GM12865 (cell line): ENCODE results near the gene RFX7.

Source experiments
- DNase-seq: peaks from one replicate; pipeline ENCODE4 v3.0.0; 2010; ENCODE audit warnings: low read depth
- H3K4me3 ChIP-seq: 2 replicates; pipeline ENCODE4 v1.5.1; 2011; ENCODE audit warnings: mild to moderate bottlenecking, low read depth, low read length, control low read depth
- CTCF ChIP-seq: IDR thresholded peaks from 2 replicates; pipeline ENCODE4 v1.5.1; 2011; ENCODE audit warnings: low read length, control low read depth, low read depth, inconsistent platforms; ENCODE audit not compliant: insufficient read depth; ENCODE audit errors: missing control alignments

Gene RFX7

GRCh38 chr15:56217341-56217740 lies 26.3 kb downstream of the RFX7 start:
- TF ChIP-seq CTCF = no peak
- no peak for DNase-seq
- H3K4me3 ChIP-seq = no peak overlapping the region

GRCh38 chr15:56215769-56216168 lies 27.9 kb downstream of the RFX7 start:
- TF ChIP-seq CTCF = no peak
- no peak for DNase-seq
- no peak overlapping the region for H3K4me3 ChIP-seq

GRCh38 chr15:56211960-56212550 lies 31.6 kb downstream of the RFX7 start:
- no peak for DNase-seq
- no peak overlapping the region for H3K4me3 ChIP-seq
- no peak for TF ChIP-seq CTCF

GRCh38 chr15:56211064-56211463 lies 32.6 kb downstream of the RFX7 start:
- TF ChIP-seq CTCF = no peak
- no peak overlapping the region for H3K4me3 ChIP-seq
- DNase-seq = no peak

DNA sequence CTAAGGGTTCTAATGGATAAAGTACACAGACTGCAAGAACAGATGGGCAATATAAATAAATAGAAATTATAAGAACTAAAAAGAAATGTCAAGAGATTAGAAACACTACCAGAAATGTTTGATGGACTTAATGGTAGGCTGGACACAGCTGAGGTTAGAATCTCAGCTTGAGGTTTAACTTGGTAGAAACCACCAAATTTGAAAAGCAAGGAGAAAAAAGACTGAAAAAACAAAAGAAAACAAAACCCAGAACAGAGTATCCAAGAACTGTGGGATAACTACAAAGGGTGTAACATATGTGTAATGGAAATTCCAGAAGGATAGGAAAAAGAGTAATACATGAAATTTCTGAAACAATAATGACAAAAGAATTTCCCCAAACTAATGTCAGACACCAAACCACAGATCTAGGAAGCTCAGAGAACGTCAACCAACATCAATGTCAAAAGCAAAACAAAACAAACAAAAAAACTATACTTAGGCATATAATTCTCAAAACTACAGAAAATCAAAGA lies 35.0 kb downstream of the RFX7 start:
- peak; percentile 9 for DNase-seq
- H3K4me3 ChIP-seq = no peak overlapping the region
- TF ChIP-seq CTCF = no peak

DNA sequence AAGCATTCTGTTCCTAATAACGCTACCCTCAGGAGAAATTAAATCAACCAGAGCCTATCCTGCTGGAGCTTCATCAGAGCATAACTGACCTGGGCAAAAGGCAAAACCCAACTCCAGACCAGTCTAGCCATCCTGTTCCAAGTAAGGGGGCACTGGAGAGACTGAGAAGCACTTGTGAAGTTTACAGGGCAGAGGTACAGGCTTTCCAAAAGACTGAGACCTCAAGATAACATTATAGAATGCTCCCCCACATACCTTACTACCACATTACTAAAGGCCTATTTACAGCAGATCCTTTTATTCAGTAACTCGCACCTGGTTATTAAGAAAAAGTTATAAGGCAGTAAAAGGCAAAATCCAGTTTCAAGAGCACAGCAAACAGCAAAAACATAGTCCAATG lies 35.5 kb downstream of the RFX7 start:
- no peak overlapping the region for H3K4me3 ChIP-seq
- DNase-seq = no peak
- TF ChIP-seq CTCF = no peak

GRCh38 chr15:56207711-56208110 lies 36.0 kb downstream of the RFX7 start:
- peak; percentile 65 for DNase-seq
- no peak overlapping the region for H3K4me3 ChIP-seq
- TF ChIP-seq CTCF = no peak
